ENCODE data around the gene CFAP52.

GRCh38 chr17:9632741-9633140 lies 56.3 kb downstream of the CFAP52 start:
- TF ChIP-seq GABPA (IDR thresholded peaks at IDR 0.05; ENCODE audit: low read depth) (no peak), POLR2AphosphoS5 (IDR thresholded peaks at IDR 0.05; ENCODE audit: low read depth) (no peak), REST (IDR thresholded peaks at IDR 0.05; ENCODE audit: insufficient replicate concordance, low read depth) (no peak), SPI1 (IDR thresholded peaks at IDR 0.05; ENCODE audit: borderline replicate concordance, low read depth) (no peak)
- TF ChIP-seq, protein P1, sequence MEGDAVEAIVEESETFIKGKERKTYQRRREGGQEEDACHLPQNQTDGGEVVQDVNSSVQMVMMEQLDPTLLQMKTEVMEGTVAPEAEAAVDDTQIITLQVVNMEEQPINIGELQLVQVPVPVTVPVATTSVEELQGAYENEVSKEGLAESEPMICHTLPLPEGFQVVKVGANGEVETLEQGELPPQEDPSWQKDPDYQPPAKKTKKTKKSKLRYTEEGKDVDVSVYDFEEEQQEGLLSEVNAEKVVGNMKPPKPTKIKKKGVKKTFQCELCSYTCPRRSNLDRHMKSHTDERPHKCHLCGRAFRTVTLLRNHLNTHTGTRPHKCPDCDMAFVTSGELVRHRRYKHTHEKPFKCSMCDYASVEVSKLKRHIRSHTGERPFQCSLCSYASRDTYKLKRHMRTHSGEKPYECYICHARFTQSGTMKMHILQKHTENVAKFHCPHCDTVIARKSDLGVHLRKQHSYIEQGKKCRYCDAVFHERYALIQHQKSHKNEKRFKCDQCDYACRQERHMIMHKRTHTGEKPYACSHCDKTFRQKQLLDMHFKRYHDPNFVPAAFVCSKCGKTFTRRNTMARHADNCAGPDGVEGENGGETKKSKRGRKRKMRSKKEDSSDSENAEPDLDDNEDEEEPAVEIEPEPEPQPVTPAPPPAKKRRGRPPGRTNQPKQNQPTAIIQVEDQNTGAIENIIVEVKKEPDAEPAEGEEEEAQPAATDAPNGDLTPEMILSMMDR (IDR thresholded peaks at IDR 0.05; ENCODE audit: insufficient read depth, low read length) = no peak

All from HL-60 (cell line).